ENCODE results near the gene HOXA10.

HOXA10 gene

GRCh38 chr7:27148756-27149641 lies 25.1 kb downstream of the HOXA10 start:
- Mint-ChIP-seq H3K9me3 (no peaks in the 10 kb centered on the region), H3K4me1 (peaks cover 27% of the 10 kb centered on the region), H3K27me3 (peaks cover 27% of the 10 kb centered on the region), H3K4me3 (no peak overlapping the region), H3K27ac (no peak overlapping the region), H3K36me3 (no peaks in the 10 kb centered on the region)
- ATAC-seq (ENCODE audit: low read depth) (no peak), DNase-seq (ENCODE audit: low spot score in 2 of 2) (no peak)

GRCh38 chr7:27148031-27148755 lies 25.9 kb downstream of the HOXA10 start:
- Mint-ChIP-seq H3K9me3 (no peaks in the 10 kb centered on the region), H3K4me1 (peaks cover 27% of the 10 kb centered on the region), H3K36me3 (no peaks in the 10 kb centered on the region), H3K27me3 (peaks cover 19% of the 10 kb centered on the region), H3K27ac (no peak overlapping the region), H3K4me3 (peak overlapping the region; percentile 66)
- DNase-seq (ENCODE audit: low spot score in 2 of 2) (peak in 1 of 2 donors; percentile 39), ATAC-seq (ENCODE audit: low read depth) (no peak)

- Mint-ChIP-seq H3K27ac (no peak within 1 kb of the TSS), H3K4me3 (peak within 1 kb of the TSS; percentile 66), H3K36me3 (no peaks in the 10 kb centered on the region), H3K27me3 (peaks cover 21% of the 10 kb centered on the region), H3K4me1 (peaks cover 29% of the 10 kb centered on the region), H3K9me3 (no peaks in the 10 kb centered on the region)
- ATAC-seq (ENCODE audit: low read depth) (no peak), DNase-seq (ENCODE audit: low spot score in 2 of 2) (peak in 1 of 2 donors; percentile 29)
Measured at GRCh38 chr7:27147199-27148030, 26.7 kb downstream of the HOXA10 start, which contains the start of gene HOXA6. HOXA6 (minus strand) TSS chr7:27147774; CDS start chr7:27147749, 25 bp downstream.

GRCh38 chr7:27146491-27147198 lies 27.5 kb downstream of the HOXA10 start:
- DNase-seq (ENCODE audit: low spot score in 2 of 2) = no peak
- H3K27me3 Mint-ChIP-seq = peaks cover 17% of the 10 kb centered on the region
- H3K36me3 Mint-ChIP-seq = no peaks in the 10 kb centered on the region
- peaks cover 26% of the 10 kb centered on the region for H3K4me1 Mint-ChIP-seq
- no peak overlapping the region for H3K27ac Mint-ChIP-seq
- H3K9me3 Mint-ChIP-seq = no peaks in the 10 kb centered on the region
- no peak overlapping the region for H3K4me3 Mint-ChIP-seq
- no peak for ATAC-seq (ENCODE audit: low read depth)

GRCh38 chr7:27145914-27146412 lies 28.2 kb downstream of the HOXA10 start:
- H3K27me3 Mint-ChIP-seq = peaks cover 16% of the 10 kb centered on the region
- H3K4me3 Mint-ChIP-seq = no peak overlapping the region
- H3K4me1 Mint-ChIP-seq = peaks cover 19% of the 10 kb centered on the region
- no peak overlapping the region for H3K27ac Mint-ChIP-seq
- H3K9me3 Mint-ChIP-seq = no peaks in the 10 kb centered on the region
- DNase-seq (ENCODE audit: low spot score in 2 of 2) (no peak), ATAC-seq (ENCODE audit: low read depth) (no peak)
- H3K36me3 Mint-ChIP-seq = no peaks in the 10 kb centered on the region

- Mint-ChIP-seq H3K27me3 (peaks cover 16% of the 10 kb centered on the region), H3K27ac (no peak overlapping the region), H3K9me3 (no peaks in the 10 kb centered on the region), H3K4me1 (peaks cover 15% of the 10 kb centered on the region), H3K4me3 (no peak overlapping the region), H3K36me3 (no peaks in the 10 kb centered on the region)
- no peak for DNase-seq (ENCODE audit: low spot score in 2 of 2)
- ATAC-seq (ENCODE audit: low read depth) = no peak
Measured at GRCh38 chr7:27145165-27145913, 28.8 kb downstream of the HOXA10 start.

- no peaks in the 10 kb centered on the region for H3K9me3 Mint-ChIP-seq
- H3K4me3 Mint-ChIP-seq = no peak overlapping the region
- H3K27me3 Mint-ChIP-seq = peaks cover 16% of the 10 kb centered on the region
- H3K4me1 Mint-ChIP-seq = peaks cover 13% of the 10 kb centered on the region
- no peaks in the 10 kb centered on the region for H3K36me3 Mint-ChIP-seq
- ATAC-seq (ENCODE audit: low read depth) = no peak
- no peak for DNase-seq (ENCODE audit: low spot score in 2 of 2)
- no peak overlapping the region for H3K27ac Mint-ChIP-seq
Measured at GRCh38 chr7:27144781-27145164, 29.3 kb downstream of the HOXA10 start.

GRCh38 chr7:27143950-27144780 lies 30.0 kb downstream of the HOXA10 start:
- Mint-ChIP-seq H3K9me3 (no peaks in the 10 kb centered on the region), H3K4me1 (peaks cover 13% of the 10 kb centered on the region), H3K4me3 (no peak overlapping the region), H3K27me3 (peaks cover 16% of the 10 kb centered on the region), H3K36me3 (no peaks in the 10 kb centered on the region), H3K27ac (no peak overlapping the region)
- DNase-seq (ENCODE audit: low spot score in 2 of 2) (no peak), ATAC-seq (ENCODE audit: low read depth) (no peak)

GRCh38 chr7:27143023-27143949 lies 30.8 kb downstream of the HOXA10 start, which contains the start of gene HOXA5:
HOXA5 (minus strand) TSS chr7:27143681; CDS start chr7:27143607, 74 bp downstream.
- Mint-ChIP-seq H3K36me3 (no peaks in the 10 kb centered on the region), H3K27ac (no peak within 1 kb of the TSS), H3K27me3 (peaks cover 16% of the 10 kb centered on the region), H3K9me3 (no peaks in the 10 kb centered on the region), H3K4me1 (peaks cover 11% of the 10 kb centered on the region), H3K4me3 (peak within 1 kb of the TSS; percentile 46)
- ATAC-seq (ENCODE audit: low read depth) (peak; percentile 45), DNase-seq (ENCODE audit: low spot score in 2 of 2) (peak in 1 of 2 donors; percentile 49)

- no peak for ATAC-seq (ENCODE audit: low read depth)
- no peak overlapping the region for H3K27ac Mint-ChIP-seq
- H3K4me1 Mint-ChIP-seq = peaks cover 8% of the 10 kb centered on the region
- DNase-seq (ENCODE audit: low spot score in 2 of 2) = no peak
- peaks cover 16% of the 10 kb centered on the region for H3K27me3 Mint-ChIP-seq
- H3K9me3 Mint-ChIP-seq = no peaks in the 10 kb centered on the region
- peak overlapping the region; percentile 40 for H3K4me3 Mint-ChIP-seq
- H3K36me3 Mint-ChIP-seq = no peaks in the 10 kb centered on the region
Measured at GRCh38 chr7:27142580-27143022, 31.5 kb downstream of the HOXA10 start.

- Mint-ChIP-seq H3K4me1 (peaks cover 4% of the 10 kb centered on the region), H3K27ac (no peak overlapping the region), H3K4me3 (no peak overlapping the region), H3K9me3 (no peaks in the 10 kb centered on the region), H3K27me3 (peaks cover 14% of the 10 kb centered on the region), H3K36me3 (no peaks in the 10 kb centered on the region)
- no peak for ATAC-seq (ENCODE audit: low read depth)
- no peak for DNase-seq (ENCODE audit: low spot score in 2 of 2)
Measured at GRCh38 chr7:27141923-27142579, 32.1 kb downstream of the HOXA10 start.

Data from memory B cell (primary cell).